22Rv1 (cell line): ENCODE results near the gene MTCH2.

Experiments
- CTCF ChIP-seq: fragments of 450-650 bp; IDR thresholded peaks from 2 replicates; pipeline ENCODE4 v1.5.1; 2017; ENCODE audit warnings: mild to moderate bottlenecking
- ZFX ChIP-seq: fragments of 450-650 bp; IDR thresholded peaks from 2 replicates; pipeline ENCODE4 v1.6.1; 2017; ENCODE audit warnings: antibody characterized with exemption, borderline replicate concordance

GRCh38 chr11:47617417-47617809 lies 24.9 kb downstream of the MTCH2 start:
- 0 out of 2 replicates have a peak, but pooled peaks have one; percentile 15 for TF ChIP-seq CTCF
- no peak for TF ChIP-seq ZFX
